GM19043 (cell line): ENCODE data around the gene ABRACL.
"Not testable (repeated sequence)": the region's sequence is repeated elsewhere in the genome, so short reads cannot be mapped to it uniquely, and the experiment has no call there.

Experiments
- ATAC-seq: cut with Tn5 transposase; IDR thresholded peaks from one replicate; pipeline ENCODE4 v1.9.1; 2021; ENCODE audit warnings: low read depth; ENCODE audit not compliant: unreplicated experiment

ABRACL gene

DNA sequence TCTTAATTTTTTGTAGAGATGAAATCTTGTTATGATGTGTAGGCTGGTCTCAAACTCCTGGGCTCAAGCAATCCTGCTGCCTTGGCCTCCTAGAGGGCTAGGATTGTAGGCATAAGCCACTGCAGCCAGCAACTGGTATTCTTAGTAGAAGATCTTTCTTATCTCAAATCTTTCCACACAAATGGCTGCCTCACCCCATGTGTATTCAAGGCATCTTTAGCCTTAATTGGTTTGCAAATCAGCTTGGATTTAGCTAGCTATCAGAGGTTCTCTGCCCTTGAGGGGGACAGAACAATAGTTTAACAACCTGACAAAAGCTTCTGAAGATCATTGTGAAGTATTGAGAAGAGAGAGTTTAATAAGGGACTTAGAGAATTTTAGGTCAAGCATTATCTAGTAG lies 17.9 kb upstream of the ABRACL start:
- ATAC-seq, result no peak

DNA sequence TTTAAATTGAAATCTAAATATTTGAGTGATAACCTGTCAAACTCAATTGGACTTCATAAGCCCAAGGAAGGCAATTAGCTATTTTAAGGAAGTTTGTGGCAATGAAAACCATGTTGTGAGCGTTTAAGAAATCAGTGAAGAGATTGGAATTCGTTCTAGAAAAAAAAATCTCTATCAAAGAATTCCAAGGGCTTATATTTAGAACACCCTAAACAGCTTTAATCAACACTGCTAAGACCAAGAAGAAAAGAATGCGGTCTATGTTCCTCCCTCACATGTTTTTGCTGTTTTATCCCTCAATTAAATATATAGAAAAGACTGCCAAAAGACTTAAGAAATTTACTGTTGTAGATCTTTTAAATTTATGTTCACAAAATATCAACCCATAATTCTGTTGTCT lies 16.6 kb upstream of the ABRACL start:
- no peak for ATAC-seq

DNA sequence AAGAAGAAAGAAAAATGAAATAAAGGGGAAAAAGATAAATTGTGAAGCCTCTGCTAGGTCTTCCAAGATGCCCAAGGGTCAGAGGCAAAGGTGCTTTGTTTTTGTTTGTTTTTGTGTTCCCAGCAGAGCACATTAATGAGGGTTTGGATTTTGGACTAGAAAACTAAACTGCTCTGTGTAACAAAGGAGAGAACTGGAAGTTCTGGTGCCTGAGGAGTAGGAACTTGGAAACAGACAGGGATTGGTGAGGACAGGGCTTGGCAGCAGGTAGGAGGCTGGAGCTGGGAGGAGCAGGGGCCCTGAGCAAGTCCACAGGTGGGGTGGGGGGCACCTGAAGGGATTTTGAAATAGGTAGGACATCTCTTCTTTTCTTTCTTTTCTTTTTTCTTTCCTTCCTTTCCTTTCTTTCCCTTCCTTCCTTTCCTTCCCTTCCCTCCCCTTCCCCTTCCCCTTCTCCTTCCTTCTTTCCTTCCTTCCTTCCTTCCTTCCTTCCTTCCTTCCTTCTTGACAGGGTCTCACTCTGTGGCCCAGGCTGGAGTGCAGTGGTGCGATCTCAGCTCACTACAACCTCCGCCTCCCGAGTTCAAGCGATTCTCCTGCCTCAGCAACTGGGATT lies 15.3 kb upstream of the ABRACL start:
- ATAC-seq, result no peak

DNA sequence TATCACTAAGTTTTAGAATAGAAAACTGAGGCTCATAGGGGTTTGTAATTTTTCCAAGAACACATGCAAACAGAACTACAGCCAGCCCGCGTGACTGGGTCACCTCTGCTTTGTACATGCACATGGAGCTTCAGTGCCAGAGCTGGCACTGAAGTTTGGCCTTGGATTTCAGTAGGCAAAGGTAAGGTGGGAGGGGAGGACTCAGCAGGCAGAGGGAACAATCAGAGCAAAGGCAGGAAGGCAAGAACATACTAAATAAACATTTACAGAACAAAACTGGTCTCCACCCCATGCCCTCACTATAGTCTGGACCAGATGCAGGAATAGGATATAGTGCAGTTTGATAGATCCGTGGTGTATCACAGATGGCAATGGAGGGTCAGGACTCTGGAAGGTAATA lies 13.6 kb upstream of the ABRACL start:
- no peak for ATAC-seq

DNA sequence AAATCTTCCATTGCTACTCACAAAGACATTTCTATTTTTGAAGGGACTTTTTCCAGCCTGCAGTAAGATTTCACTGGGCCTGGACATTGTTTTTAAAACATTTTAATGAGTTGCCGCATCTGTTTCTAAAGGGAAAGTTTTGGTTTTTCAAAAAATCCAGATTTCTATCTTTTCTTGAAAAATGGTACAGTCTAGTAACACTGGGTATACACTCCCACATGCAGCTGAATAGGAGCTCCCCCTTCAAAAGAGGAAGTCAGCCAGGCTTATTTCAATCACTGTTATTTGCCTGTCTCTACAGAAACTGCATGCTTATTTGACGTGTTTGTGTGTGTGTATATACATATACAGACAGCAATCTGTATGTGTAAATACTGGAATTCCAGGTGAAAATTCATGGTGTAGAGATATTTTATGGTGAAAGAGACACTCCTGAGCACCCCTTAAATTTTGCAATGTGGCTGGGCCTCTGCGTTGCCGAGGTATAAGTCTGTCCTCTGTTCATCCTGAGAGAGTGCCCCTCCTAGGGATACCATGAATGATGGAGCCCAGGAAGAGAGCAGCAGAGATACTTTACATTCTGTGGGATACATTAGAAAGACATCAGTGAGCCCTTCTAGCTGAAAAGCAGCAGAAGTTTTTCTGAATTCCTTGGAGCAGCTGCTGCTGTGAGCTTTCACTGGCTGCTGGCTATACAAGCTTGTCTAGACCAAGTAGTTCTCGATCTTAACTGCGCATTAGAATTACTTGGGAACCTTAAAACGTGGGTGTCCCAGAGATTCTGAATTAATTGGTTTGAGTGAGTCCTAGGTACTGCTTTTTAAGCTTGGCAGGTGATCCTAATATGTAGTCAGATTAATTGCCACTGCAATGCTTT lies 12.0 kb upstream of the ABRACL start:
- ATAC-seq, result peak; percentile 85

DNA sequence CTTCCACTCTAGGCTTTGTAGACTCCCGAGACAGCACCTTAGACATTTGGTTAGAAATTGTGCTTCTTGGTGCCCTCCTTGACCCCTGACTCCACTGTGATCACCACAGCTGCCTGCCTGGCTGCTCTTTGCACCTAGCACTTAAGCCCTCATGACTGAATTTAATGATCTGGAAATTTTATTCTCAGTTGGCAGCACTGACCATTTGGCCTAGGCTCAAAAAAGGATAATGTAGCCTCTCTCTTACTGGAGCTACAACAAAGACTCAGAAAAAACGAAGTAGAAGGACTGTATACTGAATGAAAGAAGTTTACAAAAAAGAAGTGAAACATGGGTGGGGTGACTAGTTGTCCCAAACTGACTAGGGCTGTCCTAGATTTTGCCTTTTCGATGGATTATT lies 11.3 kb upstream of the ABRACL start:
- ATAC-seq, result no peak

DNA sequence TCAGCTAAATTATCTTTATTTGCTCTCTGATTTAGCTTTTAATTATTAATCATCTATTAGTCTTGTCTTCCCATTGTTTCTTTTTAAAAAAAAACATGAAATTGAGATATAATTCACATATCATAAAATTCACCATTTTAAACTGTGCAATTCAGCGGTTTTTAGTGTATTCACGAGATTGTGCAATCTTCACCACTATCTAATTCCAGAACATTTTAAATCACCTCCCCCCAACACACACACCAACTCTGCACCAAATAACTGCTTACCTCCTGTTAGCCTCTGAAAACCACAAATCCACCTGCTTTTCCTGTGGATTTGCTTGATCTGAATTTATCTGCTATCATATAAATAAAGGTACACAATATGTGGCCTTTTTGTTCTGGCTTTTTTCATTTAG lies 8.8 kb upstream of the ABRACL start:
- ATAC-seq, result no peak

DNA sequence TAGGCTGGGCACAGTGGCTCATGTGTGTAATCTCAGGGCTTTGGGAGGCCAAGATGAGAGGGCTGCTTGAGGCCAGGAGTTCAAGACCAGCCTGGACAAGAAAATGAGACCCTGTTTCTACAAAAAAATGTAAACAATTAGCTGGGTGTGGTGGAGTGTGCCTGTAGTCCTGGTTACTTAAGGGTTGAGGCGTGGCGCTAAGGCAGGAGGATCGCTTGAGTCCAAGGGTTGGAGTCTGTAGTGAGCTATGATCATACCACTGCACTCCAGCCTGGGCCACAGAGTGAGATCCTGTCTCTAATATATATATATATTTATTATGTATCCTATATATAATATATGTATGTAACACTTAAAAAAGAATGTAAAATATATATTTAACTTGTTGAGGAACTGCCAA lies 7.9 kb upstream of the ABRACL start:
- ATAC-seq, result no peak

DNA sequence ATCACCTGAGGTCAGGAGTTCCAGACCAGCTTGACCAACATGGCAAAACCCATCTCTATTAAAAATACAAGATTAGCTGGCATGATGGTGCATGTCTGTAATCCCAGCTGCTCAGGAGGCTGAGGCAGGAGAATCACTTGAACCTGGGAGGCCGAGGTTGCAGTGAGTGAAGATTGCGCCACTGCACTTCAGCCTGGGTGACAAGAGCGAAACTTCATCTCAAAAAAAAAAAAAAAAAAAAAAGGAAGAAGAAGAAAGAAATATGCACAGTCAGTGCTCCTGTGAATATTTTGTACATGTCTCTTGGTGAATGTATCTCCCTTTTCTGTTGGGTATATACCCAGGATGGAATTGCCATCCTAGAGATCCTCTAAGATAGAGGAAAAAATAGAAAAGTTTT lies 3.1 kb upstream of the ABRACL start:
- not testable (repeated sequence) for ATAC-seq

DNA sequence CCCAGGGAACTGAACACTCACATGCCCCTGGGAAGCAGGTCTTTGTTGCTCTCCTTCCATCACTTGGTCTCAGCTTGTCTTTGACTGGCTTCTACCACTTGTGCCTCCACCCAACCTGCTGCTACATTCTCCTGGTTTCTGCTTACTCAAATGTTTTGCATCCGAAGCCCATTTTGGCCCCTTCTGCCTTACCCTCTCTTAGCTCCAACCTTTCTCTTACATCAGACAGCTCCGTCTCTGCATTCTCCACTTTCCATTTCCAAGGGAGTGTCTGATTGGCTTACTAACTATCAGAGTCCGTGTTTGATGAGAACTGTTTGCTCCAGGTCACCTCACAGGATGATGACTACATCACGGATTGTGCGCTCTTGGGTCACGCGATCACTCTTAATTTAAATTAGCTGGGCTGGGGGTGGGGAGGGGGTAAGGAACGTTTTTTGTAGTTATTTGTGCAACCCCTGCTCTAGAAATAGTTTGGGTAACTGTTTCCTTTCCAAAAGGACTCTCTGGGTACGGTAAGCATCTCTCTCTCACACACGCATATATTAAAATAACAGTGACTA lies 844 bp upstream of the ABRACL start:
- ATAC-seq, result peak; percentile 20

DNA sequence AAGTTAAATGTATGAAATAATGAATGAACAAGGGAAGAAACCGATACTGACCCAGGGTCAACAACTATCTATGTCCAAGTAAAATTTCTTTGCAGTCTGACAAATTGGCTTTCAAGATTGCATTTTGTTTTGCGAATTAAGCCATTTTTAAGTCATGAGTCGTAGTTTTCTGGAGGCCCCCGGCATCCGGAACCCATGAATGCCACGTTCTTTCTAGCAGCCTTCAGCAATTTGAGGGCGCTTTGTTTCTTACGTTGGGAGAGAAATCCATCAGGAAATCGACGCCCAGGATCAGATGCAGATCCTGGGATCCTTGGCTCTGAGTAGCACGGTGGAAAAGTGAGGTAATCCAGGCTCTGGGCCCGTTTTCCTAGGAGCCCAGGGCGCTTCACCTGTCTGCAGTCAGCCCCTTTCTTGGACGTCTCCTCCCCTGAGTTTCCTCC lies 309 bp upstream of the ABRACL start:
- ATAC-seq, result no peak

DNA sequence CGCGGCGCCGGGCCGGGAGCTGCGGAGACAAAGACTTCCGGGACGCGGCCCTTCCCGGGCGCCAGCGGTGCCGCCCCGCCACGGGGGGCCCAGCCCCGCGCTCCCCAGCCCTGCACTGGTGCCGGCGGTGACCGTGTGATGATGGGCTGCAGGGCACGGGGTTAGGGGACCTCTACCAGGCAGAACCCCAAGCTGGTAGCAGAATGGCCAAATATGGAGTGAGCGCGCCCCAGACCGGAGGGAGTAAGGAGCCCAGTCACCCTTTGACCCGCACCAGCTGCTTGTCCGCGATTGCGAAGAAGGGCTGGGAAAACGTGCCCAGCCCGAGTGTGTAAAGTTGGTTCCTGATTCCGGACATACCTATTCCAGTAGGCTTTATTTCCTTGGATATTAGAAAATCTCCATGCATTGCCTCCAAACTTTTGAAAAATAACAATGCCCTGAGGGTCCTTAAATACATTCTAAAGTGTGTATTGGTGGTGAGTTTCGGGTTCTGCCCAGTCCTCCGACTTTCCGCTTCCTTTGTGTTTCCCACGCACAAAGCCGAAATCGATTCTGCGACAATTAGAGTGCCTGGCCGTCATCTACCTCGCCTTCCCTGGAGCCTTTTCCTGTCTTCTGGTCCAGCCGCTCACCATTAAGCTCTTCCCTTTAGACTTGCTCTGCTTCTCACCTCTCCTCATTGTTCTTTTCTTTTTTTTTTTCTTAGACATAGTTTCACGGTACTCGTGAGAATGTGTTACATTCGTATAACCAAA lies 1.1 kb downstream of the ABRACL start:
- ATAC-seq, result peak; percentile 21

DNA sequence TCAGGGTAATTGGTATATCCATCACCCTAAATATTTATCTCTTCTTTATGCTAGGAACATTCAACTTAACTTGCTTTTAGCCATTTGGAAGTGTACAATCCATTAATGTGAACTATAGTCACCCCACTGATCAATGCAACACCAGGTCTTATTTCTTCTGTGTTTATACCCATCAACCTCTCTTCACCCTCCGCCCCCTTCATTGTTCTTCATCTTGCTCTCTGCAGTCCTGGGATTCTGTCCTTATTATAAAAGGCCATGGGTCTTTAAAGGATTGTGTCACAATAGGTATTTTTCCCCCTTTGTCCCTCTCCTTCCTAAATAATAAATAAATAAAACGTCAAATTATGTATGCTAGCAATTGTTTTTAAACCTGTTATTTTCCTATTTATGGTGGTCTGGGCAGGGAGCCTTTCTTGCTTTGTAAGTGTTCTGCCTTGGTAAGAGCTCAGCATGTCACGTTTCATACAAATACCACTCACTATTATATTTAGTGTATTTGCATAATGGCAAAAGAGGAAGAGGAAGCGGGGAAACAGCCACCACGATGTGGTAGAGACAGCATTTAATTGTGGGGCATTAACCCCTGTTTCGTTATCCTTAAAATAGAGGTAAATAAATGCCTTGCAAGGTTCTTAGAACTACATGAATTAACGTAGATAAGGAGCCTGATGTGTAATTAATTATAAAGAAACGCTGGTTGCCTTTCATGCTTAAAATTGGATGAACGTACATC lies 1.9 kb downstream of the ABRACL start:
- ATAC-seq, result peak; percentile 48

DNA sequence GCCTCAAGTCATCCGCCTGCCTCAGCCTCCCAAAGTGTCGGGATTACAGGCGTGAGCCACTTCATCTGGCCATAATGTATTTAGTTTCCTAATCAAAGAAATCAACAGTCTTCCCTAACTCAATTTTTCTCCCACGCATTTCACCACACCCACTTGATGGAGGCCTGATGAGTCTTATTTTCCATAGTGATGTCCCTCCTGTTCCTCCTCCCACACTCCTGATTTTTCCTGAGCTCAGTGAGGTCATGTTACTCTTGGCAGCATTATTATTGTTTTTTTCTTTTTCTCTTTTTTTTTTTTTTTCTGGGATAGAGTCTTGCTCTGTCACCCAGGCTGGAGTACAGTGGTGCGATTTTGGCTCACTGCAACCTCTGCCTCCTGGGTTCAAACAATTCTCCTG lies 8.9 kb downstream of the ABRACL start:
- no peak for ATAC-seq

DNA sequence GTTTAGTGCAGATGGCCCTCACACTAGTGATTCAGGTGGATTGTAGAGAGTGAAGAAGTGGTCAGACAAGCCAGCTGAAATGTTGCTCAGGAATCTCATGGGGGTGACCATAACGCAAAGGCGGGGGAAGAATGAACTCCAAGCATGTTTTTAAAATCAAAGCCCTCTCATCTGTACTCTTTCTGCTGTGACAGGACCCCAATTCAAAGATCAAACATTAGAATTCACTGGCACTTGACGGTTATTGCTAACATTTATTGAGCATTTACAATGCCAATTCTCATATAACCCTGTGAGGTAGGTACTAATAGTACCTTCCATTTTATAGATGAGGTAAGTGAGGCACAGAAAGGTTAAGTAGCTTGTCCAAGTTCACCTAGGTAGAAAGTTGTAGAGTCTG lies 15.7 kb downstream of the ABRACL start:
- no peak for ATAC-seq

DNA sequence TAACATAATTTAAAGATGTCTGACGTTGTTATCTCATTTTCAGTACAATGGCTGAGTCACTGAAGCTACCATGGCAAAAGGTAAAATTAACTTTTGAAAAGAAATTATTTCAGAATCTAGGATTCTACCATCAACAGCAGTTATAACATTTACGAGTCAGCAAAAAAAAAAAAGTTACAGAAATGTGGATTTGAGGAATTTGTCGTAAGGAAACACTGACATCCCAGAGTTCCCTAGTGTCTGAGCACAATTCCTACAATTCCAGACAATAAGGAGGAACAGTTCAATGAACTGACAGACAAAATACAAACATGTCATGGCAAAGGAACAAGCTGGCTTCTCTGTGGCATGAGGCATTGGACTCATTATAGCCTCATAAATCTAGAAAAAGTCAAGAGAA lies 19.1 kb downstream of the ABRACL start:
- ATAC-seq, result no peak

DNA sequence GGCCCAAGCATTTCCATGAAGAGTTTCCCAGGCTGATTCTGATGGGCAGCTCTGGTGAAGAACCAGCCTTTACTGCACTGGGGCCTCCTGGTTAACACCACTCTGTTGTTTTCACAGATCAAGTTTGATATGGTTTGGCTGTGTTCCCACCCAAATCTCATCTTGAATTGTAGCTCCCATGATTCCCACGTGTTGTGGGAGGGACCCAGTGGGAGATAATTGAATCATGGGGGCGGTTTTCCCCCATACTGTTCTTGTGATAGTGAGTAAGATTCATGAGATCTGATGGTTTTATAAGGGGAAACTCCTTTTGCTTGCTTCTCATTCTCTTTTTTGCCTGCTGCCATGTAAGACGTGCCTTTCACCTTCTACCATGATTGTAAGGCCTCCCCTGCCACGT lies 20.4 kb downstream of the ABRACL start:
- ATAC-seq, result not testable (repeated sequence)

DNA sequence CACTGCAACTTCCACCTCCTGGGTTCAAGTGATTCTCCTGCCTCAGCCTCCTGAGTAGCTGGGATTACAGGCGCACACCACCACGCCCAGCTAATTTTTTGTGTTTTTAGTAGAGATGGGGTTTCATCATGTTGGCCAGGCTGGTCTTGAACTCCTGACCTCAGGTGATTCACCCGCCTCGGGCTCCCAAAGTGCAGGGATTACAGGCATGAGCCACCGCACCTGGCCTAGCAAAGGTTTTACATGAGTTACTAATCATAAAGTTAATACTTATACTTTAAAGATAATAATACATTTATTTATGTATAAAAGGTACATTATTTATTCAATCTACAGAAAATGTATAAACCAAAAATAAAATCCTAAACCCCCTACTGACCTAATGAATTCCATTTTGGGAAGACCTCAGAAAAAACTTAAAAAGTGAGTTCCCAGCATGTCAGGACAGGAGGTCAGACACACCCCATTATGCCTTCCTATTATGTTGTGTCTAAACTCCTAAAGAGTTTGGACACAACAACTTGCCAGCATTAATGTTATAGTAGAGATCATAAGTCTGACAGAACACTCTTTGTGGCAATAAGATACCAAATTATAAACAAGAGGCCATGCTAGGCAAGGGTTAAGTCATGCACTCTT lies 21.7 kb downstream of the ABRACL start:
- ATAC-seq, result not testable (repeated sequence)

DNA sequence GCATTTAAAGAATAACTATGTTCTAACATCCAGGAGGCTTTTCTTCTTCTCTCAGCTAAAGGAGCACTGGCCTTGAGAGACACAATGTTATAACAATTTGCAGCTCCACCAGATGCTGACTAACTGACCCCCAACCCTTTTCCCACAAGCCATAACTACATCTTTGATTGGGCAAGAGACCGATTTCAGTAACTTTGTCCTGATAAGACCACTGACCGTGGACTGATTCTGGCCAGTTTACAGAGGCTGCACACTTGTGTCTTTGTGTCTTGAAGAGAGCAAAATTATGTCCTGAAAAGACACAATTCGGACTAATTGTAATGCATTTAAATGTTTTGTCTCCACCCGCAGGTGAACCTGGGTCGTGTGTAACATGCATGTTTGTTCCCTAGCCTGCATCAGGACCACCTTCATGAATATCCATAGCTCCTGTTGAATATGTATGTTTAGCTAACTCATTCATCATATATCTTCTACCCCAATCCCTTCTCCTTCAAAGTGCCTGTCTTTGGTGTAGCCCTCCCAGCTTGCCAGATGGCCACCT lies 22.3 kb downstream of the ABRACL start:
- ATAC-seq, result no peak
